Common myeloid progenitor, CD34-positive (primary cell): ENCODE measurements around the gene NLN.

Experiments
- CTCF ChIA-PET: fragments of 350-600 bp; sonication (Branson Sonifier 250); formaldehyde crosslinking; loops from one replicate; lab custom pipeline; 2021; ENCODE audit warnings: antibody characterized with exemption; lab: Charles Lee
- POLR2A ChIA-PET: fragments of 350-600 bp; sonication (Branson Sonifier 250); formaldehyde crosslinking; loops from one replicate; lab custom pipeline; 2021; ENCODE audit warnings: antibody characterized with exemption; lab: Charles Lee
- DNase-seq, 3 donors: peaks; one replicate each; pipeline versions ENCODE4 v3.0.0 to v3.0.0-alpha.2; 2013
- H3K27ac ChIP-seq, 2 experiments: 1 replicate in 1 of 2; 2 replicates in 1 of 2; pipeline ENCODE4 v1.7.0; 2013; ENCODE audit warnings: inconsistent platforms in 2 of 2, low read length in 2 of 2, mild to moderate bottlenecking in 2 of 2, low read depth in 1 of 2, moderate library complexity in 1 of 2; ENCODE audit not compliant: severe bottlenecking in 2 of 2, insufficient read depth in 1 of 2, poor library complexity in 1 of 2
- H3K27me3 ChIP-seq, 5 experiments: replicated peaks in 2 of 5; 1 replicate in 3 of 5; 2 replicates in 2 of 5; pipeline versions ENCODE4 v1.6.1 to v1.7.0; 2013; ENCODE audit warnings: low read length in 4 of 5, mild to moderate bottlenecking in 2 of 5, moderate library complexity in 2 of 5, inconsistent platforms in 1 of 5; ENCODE audit not compliant: insufficient read depth in 5 of 5, control insufficient read depth in 4 of 5
- H3K36me3 ChIP-seq, 4 experiments: 1 replicate in 2 of 4; 2 replicates in 2 of 4; pipeline versions ENCODE4 v1.6.1 to v1.7.0; 2013; ENCODE audit warnings: low read length in 3 of 4, control low read depth in 1 of 4, mild to moderate bottlenecking in 1 of 4; ENCODE audit not compliant: control insufficient read depth in 4 of 4, insufficient read depth in 4 of 4
- H3K4me1 ChIP-seq, 4 experiments: 1 replicate in 3 of 4; 2 replicates in 1 of 4; pipeline versions ENCODE4 v1.6.1 to v1.7.1; 2013; ENCODE audit warnings: low read length in 3 of 4, mild to moderate bottlenecking in 3 of 4, control low read depth in 1 of 4, inconsistent platforms in 1 of 4, moderate library complexity in 1 of 4; ENCODE audit not compliant: control insufficient read depth in 4 of 4, insufficient read depth in 4 of 4; ENCODE audit errors: control extremely low read depth in 1 of 4
- H3K4me3 ChIP-seq, 7 experiments: 1 replicate in 4 of 7; 2 replicates in 3 of 7; pipeline versions ENCODE4 v1.5.1 to v1.7.0; 2013; ENCODE audit warnings: mild to moderate bottlenecking in 7 of 7, low read length in 6 of 7, moderate library complexity in 6 of 7, inconsistent platforms in 2 of 7, low read depth in 2 of 7, control low read depth in 1 of 7; ENCODE audit not compliant: insufficient read depth in 4 of 7, control insufficient read depth in 1 of 7; ENCODE audit errors: extremely low read depth in 1 of 7
- H3K9me3 ChIP-seq, 5 experiments: 1 replicate in 4 of 5; 2 replicates in 1 of 5; pipeline versions ENCODE4 v1.6.1 to v1.7.1; 2013; ENCODE audit warnings: low read length in 4 of 5, mild to moderate bottlenecking in 2 of 5, inconsistent platforms in 1 of 5, low read depth in 1 of 5, moderate library complexity in 1 of 5; ENCODE audit not compliant: control insufficient read depth in 4 of 5, insufficient read depth in 2 of 5; ENCODE audit errors: control extremely low read depth in 1 of 5
- WGBS: methylation state at CpG from one replicate; pipeline ENCODE4 v1.1.5; 2013; ENCODE audit not compliant: insufficient coverage; 5-methylcytosine and 5-hydroxymethylcytosine counted together

The NLN gene

DNA sequence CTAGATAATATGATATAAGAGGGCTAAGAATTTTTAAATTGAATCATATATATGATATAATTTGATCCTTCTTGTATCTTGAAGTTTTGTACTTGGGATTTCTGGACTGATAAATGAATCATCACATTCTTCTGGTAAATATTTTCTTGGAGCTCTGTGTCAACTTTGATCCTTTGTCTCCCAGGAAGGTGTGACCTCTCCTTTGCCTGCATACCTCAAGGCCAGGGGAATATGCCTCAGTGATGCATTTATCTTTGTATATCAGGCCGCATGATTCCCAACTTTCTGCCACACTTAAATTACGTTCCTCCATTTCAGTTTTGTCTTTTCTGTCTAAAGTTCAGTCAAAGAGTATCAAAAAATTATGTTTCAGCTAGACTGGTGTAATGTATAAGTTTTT is 101.2 kb downstream of the NLN start:
- Histone ChIP-seq H3K36me3 (peaks cover 0 to 10% (median 3%) of the 10 kb centered on the region in 4 experiments), H3K9me3 (no peaks in the 10 kb centered on the region), H3K27me3 (no peaks in the 10 kb centered on the region), H3K27ac (no peak overlapping the region), H3K4me3 (no peak overlapping the region), H3K4me1 (peaks cover 21 to 65% (median 49%) of the 10 kb centered on the region in 4 experiments)
- DNase-seq: no peak
- WGBS: 100% methylated on average over 1 of the region's 2 CpGs
- CTCF ChIA-PET: no interaction called here
- POLR2A ChIA-PET: no interaction called here

DNA sequence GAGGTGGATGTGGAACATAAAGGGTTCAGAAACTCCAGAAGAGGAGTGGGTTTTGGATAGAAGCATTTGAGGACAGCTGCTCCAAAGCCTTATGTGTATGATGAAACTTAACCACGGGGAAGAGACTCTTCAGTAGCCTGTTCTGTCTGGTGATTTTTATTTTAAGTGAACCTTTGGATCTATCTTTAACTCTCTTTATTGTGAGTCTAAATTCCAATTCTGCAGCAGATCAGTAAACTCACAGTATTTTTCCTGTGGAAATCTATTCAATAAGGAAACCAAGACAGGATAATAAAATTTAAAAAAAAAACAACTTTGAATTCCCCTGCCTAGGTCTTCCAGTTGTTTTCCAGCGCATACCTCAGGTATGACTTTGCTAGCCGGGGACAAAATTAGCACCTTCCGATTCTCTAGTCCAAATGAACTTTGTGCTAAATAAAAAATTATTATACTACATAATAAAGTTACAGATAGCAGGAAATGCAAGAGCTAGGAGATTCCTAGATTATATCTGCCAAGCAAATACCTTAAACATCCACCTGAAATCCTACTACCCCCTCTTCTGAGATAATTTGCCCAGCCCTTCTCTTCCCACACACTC is 101.9 kb downstream of the NLN start:
- H3K4me3 ChIP-seq: no peak overlapping the region
- no peak for DNase-seq
- no CpG with 5 or more reads among the region's 4 CpGs for WGBS
- H3K9me3 ChIP-seq: no peaks in the 10 kb centered on the region
- no peaks in the 10 kb centered on the region for H3K27me3 ChIP-seq
- peaks cover 21 to 67% (median 50%) of the 10 kb centered on the region in 4 experiments for H3K4me1 ChIP-seq
- POLR2A ChIA-PET: interaction anchor here (0.5 kb wide), 1 partner anchor 87 kb away, joined by 3 read pairs; no protein-coding TSS in a partner anchor
- peaks cover 0 to 9% (median 3%) of the 10 kb centered on the region in 4 experiments for H3K36me3 ChIP-seq
- CTCF ChIA-PET: no interaction called here
- no peak overlapping the region for H3K27ac ChIP-seq

DNA sequence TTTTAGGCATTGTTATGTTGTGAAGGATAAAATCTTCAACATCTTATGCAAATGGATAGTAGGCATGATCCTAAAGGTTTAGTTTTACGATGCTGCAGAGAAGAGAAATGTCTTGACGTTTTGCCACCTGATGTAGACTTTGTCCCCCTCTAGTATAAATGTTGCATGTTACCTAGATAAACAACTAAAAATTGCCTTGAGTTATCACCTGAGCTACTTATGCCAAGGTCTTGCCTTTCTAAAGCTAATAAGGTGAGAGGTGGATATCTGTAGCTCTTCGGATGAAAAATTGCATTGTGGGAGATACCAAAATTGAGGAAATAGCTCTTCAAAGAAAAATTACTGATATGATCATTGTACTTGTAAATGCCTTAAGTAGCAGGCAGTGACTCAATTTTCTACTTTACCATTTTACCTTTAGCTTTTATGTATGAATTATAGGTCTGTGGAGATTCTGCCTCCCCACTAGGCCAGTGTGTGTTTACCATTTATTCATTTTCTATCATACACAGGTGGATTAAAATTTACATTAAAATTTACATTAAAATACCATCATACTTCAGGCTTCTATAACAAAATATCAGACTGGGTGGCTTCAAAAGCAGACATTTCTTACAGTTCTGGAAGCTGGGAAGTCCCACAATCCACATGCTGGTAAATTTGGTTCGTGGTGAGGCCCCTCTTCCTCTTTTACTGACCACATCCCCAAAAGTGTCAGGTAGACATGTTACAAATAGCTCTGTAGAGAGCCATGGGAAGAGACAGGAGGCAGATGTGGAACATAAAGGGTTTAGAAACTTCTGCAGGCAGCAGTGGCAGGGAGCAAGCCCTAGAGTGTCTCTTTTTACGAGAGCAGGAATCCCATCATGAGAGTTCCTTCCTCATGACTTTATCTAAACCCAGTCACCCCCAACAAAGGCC is 103.7 kb downstream of the NLN start:
- Histone ChIP-seq H3K27ac (no peak overlapping the region), H3K4me3 (peak overlapping the region in 3 of 7 experiments; percentile 9 to 43 (median 33)), H3K27me3 (no peaks in the 10 kb centered on the region), H3K9me3 (no peaks in the 10 kb centered on the region), H3K36me3 (peaks cover 0 to 9% (median 3%) of the 10 kb centered on the region in 4 experiments), H3K4me1 (peaks cover 16 to 59% (median 40%) of the 10 kb centered on the region in 4 experiments)
- DNase-seq: peak; percentile 80 to 98 (median 97)
- WGBS: no CpG with 5 or more reads among the region's 5 CpGs
- POLR2A ChIA-PET: interaction anchor here (0.6 kb wide), 1 partner anchor 33 kb away, joined by 3 read pairs; no protein-coding TSS in a partner anchor
- CTCF ChIA-PET: interaction anchor here (0.6 to 1.4 kb wide), 4 partner anchors 8 to 99 kb away, joined by 3 to 6 read pairs (median 3); no protein-coding TSS in a partner anchor

DNA sequence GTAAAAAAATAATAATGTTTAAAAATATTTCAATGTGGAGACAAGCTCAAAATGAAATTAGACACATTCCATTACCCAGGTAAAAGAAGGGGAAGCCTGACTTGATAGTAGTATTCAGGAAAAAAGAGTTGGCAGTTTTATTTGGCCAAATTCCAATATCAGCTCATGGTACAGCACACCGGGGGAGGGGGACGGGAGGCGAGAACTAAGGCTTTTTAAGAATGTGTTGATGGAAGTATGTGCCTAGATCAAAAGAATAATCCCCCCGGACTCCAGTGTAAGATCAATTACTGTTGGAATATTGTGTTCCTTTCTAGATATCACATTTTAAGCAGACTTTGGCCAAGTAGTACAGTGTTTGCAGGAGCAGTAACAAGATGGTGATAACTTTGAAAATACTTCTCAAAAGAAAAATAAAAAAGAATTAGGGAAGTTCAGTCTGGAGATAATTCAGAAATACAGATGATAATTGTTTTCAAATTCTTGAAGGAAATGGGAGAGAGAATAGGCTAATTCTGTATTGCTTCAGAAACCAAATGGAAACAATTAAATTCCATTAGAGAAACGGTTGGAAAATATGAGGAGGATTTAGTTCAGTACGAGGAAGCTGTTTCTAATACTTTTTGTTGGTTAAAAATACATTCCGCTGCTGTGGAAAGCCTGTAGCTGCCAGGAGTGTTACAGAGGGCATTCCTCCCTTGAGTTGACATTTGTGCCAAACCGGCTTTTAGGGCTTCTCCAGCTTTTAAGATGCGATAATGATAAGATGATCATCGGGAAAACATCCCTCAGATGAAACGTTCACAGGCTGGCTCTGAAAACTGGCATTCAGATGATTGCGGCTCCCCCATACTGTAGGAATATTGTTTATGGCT is 106.3 kb downstream of the NLN start:
- no peak overlapping the region for H3K4me3 ChIP-seq
- WGBS: 93% methylated on average over 8 of the region's 12 CpGs
- H3K27me3 ChIP-seq: no peaks in the 10 kb centered on the region
- H3K9me3 ChIP-seq: no peaks in the 10 kb centered on the region
- H3K27ac ChIP-seq: no peak overlapping the region
- H3K4me1 ChIP-seq: peaks cover 16 to 52% (median 36%) of the 10 kb centered on the region in 4 experiments
- ChIA-PET POLR2A (no interaction called here), CTCF (no interaction called here)
- peaks cover 0 to under 1% (median 0%) of the 10 kb centered on the region in 4 experiments for H3K36me3 ChIP-seq
- DNase-seq: no peak

DNA sequence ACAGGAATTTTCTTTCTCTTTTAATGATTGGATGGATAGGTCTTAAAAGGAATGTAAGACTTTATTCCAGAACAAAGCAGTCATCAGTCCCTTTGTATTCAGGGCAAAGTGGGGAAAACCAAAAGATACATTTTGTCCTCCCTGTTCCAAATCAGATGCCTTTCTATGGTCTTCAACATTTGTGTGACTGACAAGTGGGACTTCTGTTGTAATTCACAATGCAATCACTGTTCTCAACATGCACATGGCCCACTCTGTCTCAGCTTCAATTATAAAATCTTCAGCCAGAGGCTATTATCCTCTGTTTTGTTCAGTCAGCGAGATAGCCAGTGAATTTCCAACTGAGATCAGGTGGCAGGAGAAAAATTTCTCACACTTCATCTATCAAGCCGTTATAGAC is 108.9 kb downstream of the NLN start:
- DNase-seq: no peak
- WGBS: 100% methylated on average over 1 of the region's 2 CpGs
- Histone ChIP-seq H3K36me3 (no peaks in the 10 kb centered on the region), H3K4me1 (peaks cover 7 to 26% (median 19%) of the 10 kb centered on the region in 4 experiments), H3K9me3 (no peaks in the 10 kb centered on the region), H3K27me3 (no peaks in the 10 kb centered on the region), H3K4me3 (no peak overlapping the region), H3K27ac (no peak overlapping the region)
- ChIA-PET CTCF (interaction anchor here (0.7 kb wide), 1 partner anchor 9 kb away, joined by 3 read pairs; no protein-coding TSS in a partner anchor), POLR2A (no interaction called here)

DNA sequence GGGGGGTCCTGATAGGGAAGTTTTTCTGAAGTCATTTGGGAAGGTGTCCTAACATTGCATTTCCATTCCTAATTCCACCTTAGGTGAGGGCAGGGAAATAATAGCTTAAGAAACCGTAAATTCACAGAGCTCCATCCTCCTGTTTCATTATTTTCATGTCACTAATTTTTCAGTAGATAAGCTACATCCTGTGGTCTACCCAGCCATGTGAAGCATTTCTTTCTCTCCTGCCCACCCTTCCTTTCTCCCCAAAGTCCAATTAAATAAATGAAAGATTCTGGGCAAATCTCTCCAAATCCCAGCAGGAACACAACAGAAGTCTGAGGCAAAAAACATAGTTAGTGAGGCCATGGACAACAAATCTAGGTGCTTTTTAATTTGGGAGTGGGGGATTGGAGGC is 109.3 kb downstream of the NLN start:
- no peaks in the 10 kb centered on the region for H3K36me3 ChIP-seq
- H3K9me3 ChIP-seq: no peaks in the 10 kb centered on the region
- no peak overlapping the region for H3K4me3 ChIP-seq
- CTCF ChIA-PET: interaction anchor here (0.7 to 0.8 kb wide), 2 partner anchors 10 to 59 kb away, joined by 3 to 4 read pairs; no protein-coding TSS in a partner anchor
- H3K4me1 ChIP-seq: peaks cover 3 to 22% (median 15%) of the 10 kb centered on the region in 4 experiments
- no peaks in the 10 kb centered on the region for H3K27me3 ChIP-seq
- POLR2A ChIA-PET: no interaction called here
- WGBS: 67% methylated on average over 1 of the region's 1 CpG
- no peak for DNase-seq
- no peak overlapping the region for H3K27ac ChIP-seq
